Adrenal gland (tissue), 5 donors: ENCODE results near the gene CHTF18.

ENCODE experiments used
- POLR2A ChIP-seq, 2 donors: fragments of 450-650 bp; IDR thresholded peaks; one replicate each; pipeline ENCODE4 v1.6.1; 2017; ENCODE audit warnings: antibody characterized with exemption in 2 of 2, mild to moderate bottlenecking in 2 of 2, moderate library complexity in 1 of 2
- TF ChIP-seq, protein P1 (sequence below), 6 experiments: fragments of 450-650 bp in 4 of 6; fragments of 200-600 bp in 2 of 6; sonication (generic) in 1 of 6; IDR thresholded peaks; 1 replicate in 5 of 6; 2 replicates in 1 of 6; pipeline versions ENCODE4 v1.5.1 to v1.8.0; 2016 to 2021; ENCODE audit warnings: antibody characterized with exemption in 6 of 6, mild to moderate bottlenecking in 2 of 6, moderate library complexity in 1 of 6
- donor health status: DM: no; HTN: no; CAD: no.

DNA sequence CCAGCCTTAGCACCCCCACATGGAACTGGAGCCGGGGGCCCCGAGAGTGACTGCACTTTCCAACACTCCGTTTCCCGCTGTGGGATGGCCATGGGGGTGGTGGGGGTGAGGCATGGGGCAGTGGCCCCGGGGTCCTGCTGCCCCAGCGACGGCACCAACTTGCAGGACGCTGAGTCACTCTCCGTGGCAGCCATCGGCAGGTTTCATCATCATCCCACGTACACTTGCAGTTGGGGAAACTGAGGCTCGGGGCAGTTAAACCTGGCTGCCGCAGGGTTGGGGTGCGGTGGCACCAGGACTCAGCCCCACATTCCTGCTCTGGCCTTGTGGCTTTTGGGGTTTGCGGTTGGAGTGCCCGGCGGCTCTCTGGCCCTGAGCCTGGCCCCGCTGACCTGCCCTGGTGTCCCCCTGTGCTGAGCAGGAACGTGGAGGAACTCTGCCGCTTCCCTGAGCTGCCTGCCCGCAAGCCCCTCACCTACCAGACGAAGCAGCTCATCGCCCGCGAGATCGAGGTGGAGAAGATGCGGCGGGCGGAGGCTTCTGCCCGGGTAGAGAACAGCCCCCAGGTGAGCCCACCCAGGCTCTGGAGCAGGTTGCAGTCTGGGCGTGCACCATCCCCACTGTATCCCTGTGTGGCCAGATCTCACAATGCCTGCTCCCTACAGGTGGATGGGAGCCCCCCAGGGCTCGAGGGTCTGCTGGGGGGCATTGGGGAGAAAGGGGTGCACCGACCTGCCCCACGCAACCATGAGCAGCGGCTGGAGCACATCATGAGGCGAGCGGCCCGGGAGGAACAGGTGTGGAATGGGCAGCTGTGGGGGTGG, 8.1 kb downstream of the CHTF18 start:
- TF ChIP-seq, protein P1, sequence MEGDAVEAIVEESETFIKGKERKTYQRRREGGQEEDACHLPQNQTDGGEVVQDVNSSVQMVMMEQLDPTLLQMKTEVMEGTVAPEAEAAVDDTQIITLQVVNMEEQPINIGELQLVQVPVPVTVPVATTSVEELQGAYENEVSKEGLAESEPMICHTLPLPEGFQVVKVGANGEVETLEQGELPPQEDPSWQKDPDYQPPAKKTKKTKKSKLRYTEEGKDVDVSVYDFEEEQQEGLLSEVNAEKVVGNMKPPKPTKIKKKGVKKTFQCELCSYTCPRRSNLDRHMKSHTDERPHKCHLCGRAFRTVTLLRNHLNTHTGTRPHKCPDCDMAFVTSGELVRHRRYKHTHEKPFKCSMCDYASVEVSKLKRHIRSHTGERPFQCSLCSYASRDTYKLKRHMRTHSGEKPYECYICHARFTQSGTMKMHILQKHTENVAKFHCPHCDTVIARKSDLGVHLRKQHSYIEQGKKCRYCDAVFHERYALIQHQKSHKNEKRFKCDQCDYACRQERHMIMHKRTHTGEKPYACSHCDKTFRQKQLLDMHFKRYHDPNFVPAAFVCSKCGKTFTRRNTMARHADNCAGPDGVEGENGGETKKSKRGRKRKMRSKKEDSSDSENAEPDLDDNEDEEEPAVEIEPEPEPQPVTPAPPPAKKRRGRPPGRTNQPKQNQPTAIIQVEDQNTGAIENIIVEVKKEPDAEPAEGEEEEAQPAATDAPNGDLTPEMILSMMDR (IDR thresholded peaks at IDR 0.05): no peak
- no peak for TF ChIP-seq POLR2A (IDR thresholded peaks at IDR 0.05)
